Activated naive CD4-positive, alpha-beta T cell treated with anti-CD3 and anti-CD28 coated beads, Interleukin-2, amount 10 ng/mL, durations not matched to agents 7 days and 5 days (primary cell): ENCODE results near the gene KIF15.
"Not testable (repeated sequence)": the region's sequence is repeated elsewhere in the genome, so short reads cannot be mapped to it uniquely, and the experiment has no call there.

ENCODE experiments used
- CTCF ChIA-PET: fragments of 350-600 bp; sonication (Branson Sonifier 250); formaldehyde crosslinking; loops from one replicate; lab custom pipeline; 2021; ENCODE audit warnings: antibody characterized with exemption; lab: Charles Lee
- DNase-seq: peaks from one replicate; pipeline ENCODE4 v3.0.0-alpha.2; 2020
- H3K27ac Mint-ChIP-seq: one replicate; pipeline ENCODE4 v1.8.0; 2021; ENCODE audit warnings: mild to moderate bottlenecking, moderate library complexity, mixed read lengths
- H3K27me3 Mint-ChIP-seq: one replicate; pipeline ENCODE4 v1.8.0; 2021; ENCODE audit warnings: mild to moderate bottlenecking, mixed read lengths
- H3K36me3 Mint-ChIP-seq: one replicate; pipeline ENCODE4 v1.8.0; 2021; ENCODE audit warnings: mixed read lengths
- H3K4me1 Mint-ChIP-seq: one replicate; pipeline ENCODE4 v1.8.0; 2021; ENCODE audit warnings: mixed read lengths
- H3K4me3 Mint-ChIP-seq: one replicate; pipeline ENCODE4 v1.8.0; 2021; ENCODE audit warnings: mild to moderate bottlenecking, moderate library complexity, mixed read lengths
- H3K9me3 Mint-ChIP-seq: one replicate; pipeline ENCODE4 v1.8.0; 2021; ENCODE audit warnings: mixed read lengths

The KIF15 gene

GRCh38 chr3:44772099-44772442, 10.5 kb downstream of the KIF15 start:
- Mint-ChIP-seq H3K36me3 (peaks cover 84% of the 10 kb centered on the region), H3K27ac (no peak overlapping the region), H3K4me3 (no peak overlapping the region), H3K9me3 (peaks cover 50% of the 10 kb centered on the region), H3K27me3 (no peaks in the 10 kb centered on the region), H3K4me1 (no peaks in the 10 kb centered on the region)
- CTCF ChIA-PET: no interaction called here
- no peak for DNase-seq

DNA sequence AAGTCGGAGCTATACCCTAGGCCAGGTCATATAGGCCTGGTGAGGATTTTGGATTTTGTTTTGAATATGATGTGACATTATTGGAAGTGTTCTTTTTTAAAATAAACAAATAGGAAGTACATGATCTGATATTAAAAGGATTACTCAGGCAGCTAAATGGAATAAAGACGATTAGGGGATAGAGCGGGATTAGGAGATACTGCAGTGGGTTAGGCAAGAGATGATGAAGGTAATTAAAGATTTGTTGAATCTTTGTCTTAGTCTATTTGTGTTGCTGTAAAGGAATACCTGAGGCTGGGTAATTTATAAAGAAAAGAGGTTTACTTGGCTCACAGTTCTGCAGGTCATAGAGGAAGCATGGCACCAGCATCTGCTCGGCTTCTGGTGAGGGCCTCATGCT, 21.3 kb downstream of the KIF15 start:
- H3K27ac Mint-ChIP-seq: no peak overlapping the region
- peaks cover 67% of the 10 kb centered on the region for H3K36me3 Mint-ChIP-seq
- CTCF ChIA-PET: no interaction called here
- no peaks in the 10 kb centered on the region for H3K27me3 Mint-ChIP-seq
- DNase-seq: no peak
- no peaks in the 10 kb centered on the region for H3K9me3 Mint-ChIP-seq
- H3K4me3 Mint-ChIP-seq: no peak overlapping the region
- H3K4me1 Mint-ChIP-seq: no peaks in the 10 kb centered on the region

GRCh38 chr3:44795197-44795596, 33.6 kb downstream of the KIF15 start:
- H3K36me3 Mint-ChIP-seq: peaks cover 61% of the 10 kb centered on the region
- H3K27me3 Mint-ChIP-seq: no peaks in the 10 kb centered on the region
- no peak for DNase-seq
- no peak overlapping the region for H3K27ac Mint-ChIP-seq
- H3K9me3 Mint-ChIP-seq: no peaks in the 10 kb centered on the region
- H3K4me3 Mint-ChIP-seq: no peak overlapping the region
- H3K4me1 Mint-ChIP-seq: no peaks in the 10 kb centered on the region
- CTCF ChIA-PET: no interaction called here

DNA sequence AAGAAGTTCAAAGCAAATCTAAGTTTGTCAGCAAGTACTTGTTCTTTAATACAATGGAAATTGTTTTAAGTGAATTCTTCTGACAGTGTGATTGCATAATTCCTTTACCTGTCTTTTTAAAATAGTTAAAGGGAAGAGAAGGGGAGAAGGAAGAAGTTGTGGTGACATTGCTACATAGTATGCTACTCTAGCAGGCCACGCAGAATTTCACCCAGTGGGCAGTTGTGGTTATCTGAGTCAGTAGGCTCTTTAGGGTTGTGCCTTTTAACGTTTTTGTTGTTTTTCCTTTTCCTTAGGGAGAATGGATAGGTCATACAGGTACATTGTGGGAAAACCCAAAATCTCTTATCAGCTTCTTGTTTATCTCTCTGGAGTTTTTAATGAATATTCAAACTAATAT, 40.4 kb downstream of the KIF15 start:
- no peaks in the 10 kb centered on the region for H3K9me3 Mint-ChIP-seq
- no peaks in the 10 kb centered on the region for H3K4me1 Mint-ChIP-seq
- H3K36me3 Mint-ChIP-seq: peaks cover 59% of the 10 kb centered on the region
- no peak overlapping the region for H3K27ac Mint-ChIP-seq
- no peak overlapping the region for H3K4me3 Mint-ChIP-seq
- no peak for DNase-seq
- CTCF ChIA-PET: no interaction called here
- H3K27me3 Mint-ChIP-seq: no peaks in the 10 kb centered on the region

DNA sequence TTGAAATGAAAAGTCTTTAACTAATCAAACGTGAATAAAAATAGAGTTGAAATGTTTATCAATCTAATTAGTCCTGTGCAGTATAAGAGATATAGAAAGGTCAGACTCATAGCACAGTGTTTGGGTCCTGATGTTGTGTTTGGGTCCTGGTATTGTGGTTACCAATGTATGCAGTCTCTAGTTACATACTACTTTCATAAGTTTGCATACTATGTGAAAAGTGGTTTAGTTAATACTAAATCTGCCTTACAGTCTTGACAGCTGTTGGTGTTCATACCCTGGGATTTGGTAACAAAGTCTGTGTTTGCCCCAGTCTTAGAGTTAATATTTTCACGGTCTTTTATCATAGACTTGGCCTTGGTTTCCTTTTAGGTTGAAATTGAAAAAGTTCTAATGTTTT, 41.7 kb downstream of the KIF15 start:
- no peaks in the 10 kb centered on the region for H3K9me3 Mint-ChIP-seq
- H3K27ac Mint-ChIP-seq: no peak overlapping the region
- DNase-seq: no peak
- H3K27me3 Mint-ChIP-seq: no peaks in the 10 kb centered on the region
- CTCF ChIA-PET: no interaction called here
- H3K4me3 Mint-ChIP-seq: no peak overlapping the region
- peaks cover 60% of the 10 kb centered on the region for H3K36me3 Mint-ChIP-seq
- no peaks in the 10 kb centered on the region for H3K4me1 Mint-ChIP-seq

DNA sequence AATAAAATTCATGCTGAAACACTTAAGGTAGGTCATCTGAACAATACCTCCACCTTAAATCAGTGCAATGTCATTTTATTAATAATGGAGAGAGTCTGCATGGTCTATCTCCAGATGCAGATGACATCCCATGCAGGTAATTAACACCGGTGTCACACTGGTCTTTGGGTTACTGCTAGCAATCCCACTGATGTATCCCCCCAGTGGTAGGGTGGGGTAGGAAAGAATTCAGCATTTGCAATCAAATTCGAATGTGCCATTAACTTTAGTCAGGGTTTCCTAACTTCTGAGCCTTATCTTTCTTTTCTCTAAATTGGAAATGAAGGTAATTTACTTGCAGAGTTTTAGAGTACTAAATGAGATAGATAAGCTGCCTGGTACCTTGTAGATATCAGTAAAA, 44.4 kb downstream of the KIF15 start:
- no peak for DNase-seq
- Mint-ChIP-seq H3K27ac (no peak overlapping the region), H3K4me1 (no peaks in the 10 kb centered on the region), H3K27me3 (no peaks in the 10 kb centered on the region), H3K9me3 (no peaks in the 10 kb centered on the region), H3K4me3 (no peak overlapping the region), H3K36me3 (peaks cover 55% of the 10 kb centered on the region)
- CTCF ChIA-PET: interaction anchor here (0.9 kb wide), 1 partner anchor 8 kb away, joined by 3 read pairs; no protein-coding TSS in a partner anchor

DNA sequence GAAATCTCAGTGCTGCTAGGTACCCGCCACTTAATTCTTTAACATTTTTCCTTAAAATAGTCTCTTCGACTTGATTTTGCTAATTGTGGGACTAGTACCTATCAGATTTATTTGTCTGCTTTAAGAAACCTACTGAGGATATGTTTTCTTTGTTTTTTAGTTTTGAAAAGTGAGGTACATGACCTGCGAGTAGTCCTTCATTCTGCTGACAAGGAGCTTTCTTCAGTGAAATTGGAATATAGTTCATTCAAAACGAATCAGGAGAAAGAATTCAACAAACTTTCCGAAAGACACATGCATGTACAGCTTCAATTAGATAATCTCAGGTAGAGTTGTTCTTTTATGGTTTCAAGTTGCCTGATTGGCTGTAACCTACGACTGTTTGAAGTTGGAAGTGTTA, 53.2 kb downstream of the KIF15 start:
- CTCF ChIA-PET: no interaction called here
- no peaks in the 10 kb centered on the region for H3K27me3 Mint-ChIP-seq
- peaks cover 71% of the 10 kb centered on the region for H3K36me3 Mint-ChIP-seq

GRCh38 chr3:44816334-44816733, 54.7 kb downstream of the KIF15 start:
- peaks cover 19% of the 10 kb centered on the region for H3K9me3 Mint-ChIP-seq
- H3K36me3 Mint-ChIP-seq: peaks cover 73% of the 10 kb centered on the region
- H3K4me1 Mint-ChIP-seq, H3K27me3 Mint-ChIP-seq, DNase-seq, H3K27ac Mint-ChIP-seq, CTCF ChIA-PET, H3K4me3 Mint-ChIP-seq: not testable (repeated sequence)

More for the DNA sequence above, 53.2 kb downstream of the KIF15 start:
- H3K4me3 Mint-ChIP-seq: no peak overlapping the region
- peaks cover 17% of the 10 kb centered on the region for H3K9me3 Mint-ChIP-seq
- no peak overlapping the region for H3K27ac Mint-ChIP-seq
- no peaks in the 10 kb centered on the region for H3K4me1 Mint-ChIP-seq
- no peak for DNase-seq

- DNase-seq, H3K4me1 Mint-ChIP-seq, H3K27ac Mint-ChIP-seq, H3K4me3 Mint-ChIP-seq, H3K27me3 Mint-ChIP-seq, CTCF ChIA-PET: not testable (repeated sequence)
- Mint-ChIP-seq H3K36me3 (peaks cover 83% of the 10 kb centered on the region), H3K9me3 (peaks cover 25% of the 10 kb centered on the region)
Observed at GRCh38 chr3:44821206-44821605, 59.6 kb downstream of the KIF15 start.

DNA sequence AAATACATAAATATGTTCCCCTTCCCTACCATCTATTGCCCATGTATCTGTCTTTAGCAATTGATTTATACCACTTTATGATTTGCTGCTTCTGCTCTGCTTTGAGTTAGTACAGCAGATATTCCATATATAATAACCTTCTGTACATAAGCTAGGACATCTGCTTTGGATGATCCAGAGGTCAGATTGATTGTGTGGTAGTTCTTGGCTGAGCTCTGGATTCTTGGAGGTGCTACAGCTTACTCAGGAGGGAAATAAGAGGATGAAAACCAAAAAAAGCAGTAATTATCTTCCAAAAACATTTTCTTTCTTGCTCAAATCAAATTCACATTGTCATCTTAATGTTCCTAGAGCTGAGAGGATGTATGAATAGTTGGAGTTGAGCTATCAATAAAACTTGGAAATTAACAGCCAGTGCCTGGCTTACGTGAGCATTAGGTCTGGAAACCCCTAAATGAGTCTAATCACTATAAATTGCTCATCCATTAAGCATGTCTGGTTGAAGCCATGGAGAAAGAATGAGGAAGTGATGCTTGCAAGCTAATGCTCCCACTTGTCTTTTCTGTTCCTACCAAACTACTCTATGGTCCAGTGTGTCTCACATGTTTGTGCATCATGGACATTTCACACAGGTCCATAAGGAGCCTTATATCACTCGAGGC, 63.8 kb downstream of the KIF15 start:
- H3K4me1 Mint-ChIP-seq: no peaks in the 10 kb centered on the region
- no peaks in the 10 kb centered on the region for H3K27me3 Mint-ChIP-seq
- H3K9me3 Mint-ChIP-seq: peaks cover 7% of the 10 kb centered on the region
- DNase-seq: no peak
- peaks cover 70% of the 10 kb centered on the region for H3K36me3 Mint-ChIP-seq
- H3K27ac Mint-ChIP-seq: peak overlapping the region; percentile 5
- no peak overlapping the region for H3K4me3 Mint-ChIP-seq
- CTCF ChIA-PET: interaction anchor here (0.7 kb wide), 1 partner anchor 32 kb away, joined by 3 read pairs; no protein-coding TSS in a partner anchor

GRCh38 chr3:44827196-44827595, 65.6 kb downstream of the KIF15 start:
- Mint-ChIP-seq H3K27ac (no peak overlapping the region), H3K4me1 (no peaks in the 10 kb centered on the region), H3K27me3 (no peaks in the 10 kb centered on the region), H3K9me3 (peaks cover 6% of the 10 kb centered on the region), H3K36me3 (peaks cover 72% of the 10 kb centered on the region), H3K4me3 (no peak overlapping the region)
- CTCF ChIA-PET: no interaction called here
- DNase-seq: no peak

DNA sequence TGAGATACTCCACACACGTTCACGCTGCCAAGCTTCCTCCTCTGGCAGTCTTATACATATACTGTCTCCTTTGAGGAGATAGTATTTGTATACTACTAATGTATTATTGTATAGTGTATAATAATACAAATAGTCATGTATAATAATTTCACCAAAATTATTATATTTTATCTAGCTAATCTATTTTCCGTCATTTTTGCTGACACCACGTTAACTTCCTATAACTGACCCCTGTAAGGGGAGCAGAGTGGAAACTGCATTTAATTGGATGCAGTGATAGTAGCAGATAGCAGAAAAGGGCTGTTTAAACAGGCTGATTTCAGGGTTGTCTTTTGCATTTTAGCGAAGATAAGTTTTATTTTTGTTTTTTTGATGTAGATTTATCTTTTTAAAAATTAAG, 69.6 kb downstream of the KIF15 start:
- Mint-ChIP-seq H3K4me1 (no peaks in the 10 kb centered on the region), H3K4me3 (no peak overlapping the region), H3K36me3 (peaks cover 61% of the 10 kb centered on the region), H3K27ac (no peak overlapping the region), H3K27me3 (no peaks in the 10 kb centered on the region), H3K9me3 (peaks cover 4% of the 10 kb centered on the region)
- CTCF ChIA-PET: no interaction called here
- no peak for DNase-seq

DNA sequence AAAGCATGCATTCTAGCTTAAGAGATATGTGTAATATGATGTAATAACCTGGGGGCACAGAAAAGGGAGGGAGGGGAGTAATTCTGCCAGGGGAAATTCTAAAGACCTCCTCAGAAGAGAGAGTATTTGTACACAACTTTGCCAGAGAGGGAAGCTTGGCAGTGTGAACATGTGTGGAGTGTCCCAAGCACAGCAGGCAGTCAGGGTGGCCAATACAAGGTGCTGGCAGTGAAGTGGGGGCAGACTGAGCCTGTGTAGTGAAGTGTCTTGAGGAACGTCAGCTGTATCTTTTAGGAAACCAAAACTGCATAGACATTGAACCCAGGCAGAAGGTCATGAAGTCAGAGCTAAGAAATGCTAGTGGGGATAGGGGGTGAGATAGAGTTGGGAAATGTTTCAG, 70.4 kb downstream of the KIF15 start:
- DNase-seq: no peak
- CTCF ChIA-PET: no interaction called here
- Mint-ChIP-seq H3K36me3 (peaks cover 62% of the 10 kb centered on the region), H3K9me3 (peaks cover 11% of the 10 kb centered on the region), H3K4me3 (no peak overlapping the region), H3K27me3 (no peaks in the 10 kb centered on the region), H3K4me1 (no peaks in the 10 kb centered on the region), H3K27ac (no peak overlapping the region)

- Mint-ChIP-seq H3K4me1 (no peaks in the 10 kb centered on the region), H3K9me3 (peaks cover 13% of the 10 kb centered on the region), H3K27ac (no peak overlapping the region), H3K27me3 (no peaks in the 10 kb centered on the region), H3K36me3 (peaks cover 66% of the 10 kb centered on the region), H3K4me3 (no peak overlapping the region)
- DNase-seq: no peak
- CTCF ChIA-PET: no interaction called here
Observed at GRCh38 chr3:44832965-44833364, 71.4 kb downstream of the KIF15 start.

DNA sequence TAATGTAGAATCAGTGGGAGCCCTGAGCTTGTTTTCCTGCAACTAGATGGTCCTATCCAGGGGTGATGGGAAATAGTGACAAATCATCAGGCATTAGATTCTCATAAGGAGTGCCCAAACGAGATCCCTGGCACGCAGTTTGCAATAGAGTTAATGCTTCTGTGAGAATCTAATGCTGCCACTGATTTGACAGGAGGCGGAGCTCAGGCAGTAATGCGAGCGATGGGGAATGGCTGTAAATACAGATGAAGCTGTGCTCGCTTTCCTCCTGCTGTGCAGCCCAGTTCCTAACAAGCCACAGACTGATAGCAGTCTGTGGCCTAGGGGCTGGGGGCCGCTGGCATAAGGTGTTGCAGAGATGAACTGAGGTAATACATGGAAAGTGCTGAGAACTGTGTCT, 71.8 kb downstream of the KIF15 start:
- Mint-ChIP-seq H3K27ac (no peak overlapping the region), H3K9me3 (peaks cover 13% of the 10 kb centered on the region), H3K27me3 (no peaks in the 10 kb centered on the region), H3K4me1 (no peaks in the 10 kb centered on the region), H3K36me3 (peaks cover 67% of the 10 kb centered on the region), H3K4me3 (no peak overlapping the region)
- no peak for DNase-seq
- CTCF ChIA-PET: no interaction called here
